ENCODE results near the gene SLC25A25. TPM values are rescaled to one million over a fixed set of nuclear protein-coding genes. Genes with fewer than 3 reads are reported as not detected.

The SLC25A25 gene
- polyA plus RNA-seq, 3 donors, result 12.6 to 13.7 (median 12.8) TPM

Other genes starting within 250 kb of the SLC25A25 start
- gene ENG, start 213.6 kb upstream of the SLC25A25 start, polyA plus RNA-seq (ENCODE audit: insufficient read length in 3 of 3), result 10 to 100 TPM; 74.0 to 99.8 (median 89.8) TPM
- 10 to 100 TPM; 44.0 to 46.4 (median 44.7) TPM for gene AK1, start 190.6 kb upstream of the SLC25A25 start, polyA plus RNA-seq (ENCODE audit: insufficient read length in 3 of 3)
- gene ST6GALNAC6, start 168.6 kb upstream of the SLC25A25 start, polyA plus RNA-seq (ENCODE audit: insufficient read length in 3 of 3), result 10 to 100 TPM; 48.1 to 50.6 (median 49.2) TPM
- gene ST6GALNAC4, start 151.2 kb upstream of the SLC25A25 start, polyA plus RNA-seq (ENCODE audit: insufficient read length in 3 of 3), result 10 to 100 TPM; 13.5 to 17.2 (median 16.1) TPM
- gene PIP5KL1, start 137.5 kb upstream of the SLC25A25 start, polyA plus RNA-seq (ENCODE audit: insufficient read length in 3 of 3), result 1 to 10 TPM; 1.9 to 2.9 (median 2.7) TPM
- gene DPM2, start 130.4 kb upstream of the SLC25A25 start, polyA plus RNA-seq (ENCODE audit: insufficient read length in 3 of 3), result 10 to 100 TPM; 38.3 to 43.6 (median 40.8) TPM
- gene EEIG1, start 87.2 kb upstream of the SLC25A25 start, polyA plus RNA-seq (ENCODE audit: insufficient read length in 3 of 3), result 10 to 100 TPM; 38.0 to 51.3 (median 44.6) TPM
- gene NAIF1, start 912 bp upstream of the SLC25A25 start, polyA plus RNA-seq (ENCODE audit: insufficient read length in 3 of 3), result 10 to 100 TPM; 10.4 to 13.9 (median 11.8) TPM
- 10 to 100 TPM; 52.4 to 57.9 (median 55.7) TPM for gene PTGES2, start 59.5 kb downstream of the SLC25A25 start, polyA plus RNA-seq (ENCODE audit: insufficient read length in 3 of 3)
- gene LCN2, start 81.2 kb downstream of the SLC25A25 start, polyA plus RNA-seq (ENCODE audit: insufficient read length in 3 of 3), result 1 to 10 TPM in 1 of 3 donors, under 1 TPM in 2; 0.49 to 1.2 (median 0.78) TPM
- gene BBLN, start 92.0 kb downstream of the SLC25A25 start, polyA plus RNA-seq (ENCODE audit: insufficient read length in 3 of 3), result 10 to 100 TPM; 51.7 to 63.7 (median 61.9) TPM
- gene CIZ1, start 123.3 kb downstream of the SLC25A25 start, polyA plus RNA-seq (ENCODE audit: insufficient read length in 3 of 3), result 100 to 1,000 TPM; 125 to 146 (median 145) TPM
- 100 to 1,000 TPM in 2 of 3 donors, 10 to 100 TPM in 1; 91.2 to 305 (median 248) TPM for gene DNM1, start 135.1 kb downstream of the SLC25A25 start, polyA plus RNA-seq (ENCODE audit: insufficient read length in 3 of 3)
- gene GOLGA2, start 207.8 kb downstream of the SLC25A25 start, polyA plus RNA-seq (ENCODE audit: insufficient read length in 3 of 3), result 100 to 1,000 TPM in 1 of 3 donors, 10 to 100 TPM in 2; 70.2 to 106 (median 93.1) TPM
- 10 to 100 TPM; 31.5 to 35.0 (median 32.5) TPM for gene SWI5, start 208.0 kb downstream of the SLC25A25 start, polyA plus RNA-seq (ENCODE audit: insufficient read length in 3 of 3)